Hypothalamus (tissue), 51 donors: ENCODE measurements around the gene RSU1.

Source experiments
- DNase-seq, 51 donors: peaks; one replicate each; lab custom pipeline; 2025; lab: John Stamatoyannopoulos, UW

Gene RSU1

DNA sequence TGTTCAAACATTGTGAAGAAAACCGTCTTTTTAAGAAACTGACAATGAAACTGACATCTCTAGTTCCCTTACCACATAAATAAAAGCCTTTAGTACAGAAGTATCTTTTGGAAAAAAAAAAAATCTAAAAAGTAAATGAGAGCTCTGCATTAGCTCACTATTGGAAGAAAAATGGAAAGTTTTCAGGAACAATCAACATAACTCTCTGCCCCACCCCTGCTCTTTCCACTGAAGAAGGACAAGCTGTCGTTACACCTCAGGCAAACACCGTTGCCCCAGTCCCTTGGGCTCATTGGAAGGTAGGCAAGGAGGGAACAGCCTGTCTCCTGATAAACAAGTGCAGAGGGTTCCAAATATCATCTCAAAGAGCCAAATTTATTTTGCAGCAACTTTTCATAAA lies 273.1 kb downstream of the RSU1 start:
- DNase-seq, result no peak
